Epithelial cell of umbilical artery (primary cell): Measurements from ENCODE around the gene PCDHA11. TPM values are rescaled to one million over a fixed set of nuclear protein-coding genes. Genes with fewer than 3 reads are reported as not detected.

Source experiments
- total RNA-seq: library from RNA; depleted of rRNA; stranded (reverse); fragments of >200 nt; gene quantifications from 2 replicates; pipeline ENCODE4 v1.2.3, GENCODE V29; 2014

The PCDHA11 gene, protein sequence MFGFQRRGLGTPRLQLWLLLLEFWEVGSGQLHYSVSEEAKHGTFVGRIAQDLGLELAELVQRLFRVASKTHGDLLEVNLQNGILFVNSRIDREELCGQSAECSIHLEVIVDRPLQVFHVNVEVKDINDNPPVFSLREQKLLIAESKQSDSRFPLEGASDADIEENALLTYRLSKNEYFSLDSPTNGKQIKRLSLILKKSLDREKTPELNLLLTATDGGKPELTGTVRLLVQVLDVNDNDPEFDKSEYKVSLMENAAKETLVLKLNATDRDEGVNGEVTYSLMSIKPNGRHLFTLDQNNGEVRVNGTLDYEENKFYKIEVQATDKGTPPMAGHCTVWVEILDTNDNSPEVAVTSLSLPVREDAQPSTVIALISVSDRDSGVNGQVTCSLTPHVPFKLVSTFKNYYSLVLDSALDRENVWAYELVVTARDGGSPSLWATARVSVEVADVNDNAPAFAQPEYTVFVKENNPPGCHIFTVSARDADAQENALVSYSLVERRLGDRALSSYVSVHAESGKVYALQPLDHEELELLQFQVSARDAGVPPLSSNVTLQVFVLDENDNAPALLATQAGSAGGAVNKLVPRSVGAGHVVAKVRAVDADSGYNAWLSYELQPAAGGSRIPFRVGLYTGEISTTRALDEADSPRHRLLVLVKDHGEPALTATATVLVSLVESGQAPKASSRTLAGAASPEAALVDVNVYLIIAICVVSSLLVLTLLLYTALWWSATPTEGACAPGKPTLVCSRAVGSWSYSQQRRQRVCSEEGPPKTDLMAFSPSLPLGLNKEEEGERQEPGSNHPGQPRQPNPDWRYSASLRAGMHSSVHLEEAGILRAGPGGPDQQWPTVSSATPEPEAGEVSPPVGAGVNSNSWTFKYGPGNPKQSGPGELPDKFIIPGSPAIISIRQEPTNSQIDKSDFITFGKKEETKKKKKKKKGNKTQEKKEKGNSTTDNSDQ
- total RNA-seq: under 0.01 TPM in 1 of 2 replicates, not detected in the other

GRCh38 chr5:140868721-140869554 is at the start of gene PCDHA11:
Gene PCDHA11, plus strand, starts transcription at chr5:140868957. Its CDS starts 147 bp downstream, at chr5:140869104.

DNA sequence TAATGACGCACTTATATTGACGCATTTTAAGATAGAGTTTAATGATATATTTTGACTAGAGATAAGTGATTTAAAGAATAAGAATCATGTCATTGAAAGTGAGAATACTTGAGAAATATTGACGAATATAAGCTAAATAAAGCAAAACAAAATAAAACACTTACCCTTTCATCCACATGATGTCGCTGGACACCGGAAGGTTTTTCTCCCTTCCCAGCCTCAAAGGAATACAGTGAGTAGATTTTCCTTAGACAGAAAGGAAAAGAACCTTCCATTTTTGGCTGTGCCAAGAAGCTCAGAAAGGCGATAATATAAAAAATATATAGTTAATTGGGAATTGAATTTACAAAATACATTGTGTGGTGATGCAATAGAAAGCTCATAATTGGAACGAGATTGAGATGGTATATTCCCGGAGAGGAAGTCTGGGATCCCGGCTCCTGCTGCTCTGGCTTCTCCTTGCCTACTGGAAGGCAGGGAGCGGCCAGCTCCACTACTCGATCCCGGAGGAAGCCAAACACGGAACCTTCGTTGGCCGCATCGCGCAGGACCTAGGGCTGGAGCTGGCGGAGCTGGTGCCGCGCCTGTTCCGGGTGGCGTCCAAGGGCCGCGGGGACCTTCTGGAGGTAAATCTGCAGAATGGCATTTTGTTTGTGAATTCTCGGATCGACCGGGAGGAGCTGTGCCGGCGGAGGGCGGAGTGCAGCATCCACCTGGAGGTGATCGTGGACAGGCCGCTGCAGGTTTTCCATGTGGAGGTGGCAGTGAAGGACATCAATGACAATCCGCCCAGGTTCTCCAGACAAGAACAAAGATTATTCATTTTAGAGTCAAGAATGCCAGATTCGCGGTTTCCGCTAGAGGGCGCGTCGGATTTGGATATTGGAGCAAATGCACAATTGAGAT is 47.1 kb upstream of the PCDHA11 start, which contains the start of gene PCDHA5:
PCDHA5 (plus strand) TSS at position 239 of the 906 bp plus-strand sequence.

DNA sequence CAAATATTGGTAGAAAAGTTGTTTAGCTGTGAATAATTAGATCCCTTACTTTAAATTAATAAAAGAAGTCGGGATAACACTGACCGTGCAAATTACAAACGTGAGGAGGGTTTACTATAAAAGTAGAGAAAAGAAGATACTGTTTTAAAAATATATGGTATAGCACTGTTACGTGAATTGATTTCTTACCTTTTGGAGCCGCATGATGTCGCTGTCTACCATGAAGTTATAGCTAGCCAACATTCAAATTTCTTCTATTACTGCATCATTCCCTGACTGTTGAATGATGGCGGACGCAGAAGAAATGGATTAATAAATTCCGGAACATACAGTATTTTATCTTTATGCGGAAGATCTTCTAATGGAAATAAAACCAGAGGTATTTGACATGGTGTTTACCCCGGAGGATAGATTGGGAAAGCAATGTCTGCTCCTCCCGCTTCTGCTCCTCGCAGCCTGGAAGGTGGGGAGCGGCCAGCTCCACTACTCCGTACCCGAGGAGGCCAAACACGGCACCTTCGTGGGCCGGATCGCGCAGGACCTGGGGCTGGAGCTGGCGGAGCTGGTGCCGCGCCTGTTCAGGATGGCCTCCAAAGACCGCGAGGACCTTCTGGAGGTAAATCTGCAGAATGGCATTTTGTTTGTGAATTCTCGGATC is 40.9 kb upstream of the PCDHA11 start, which contains the start of gene PCDHA6:
PCDHA6 (plus strand) TSS at position 257 of the 658 bp plus-strand sequence; CDS start at position 389, 132 bp downstream.

GRCh38 chr5:140833993-140834392 is 34.8 kb upstream of the PCDHA11 start, which contains the start of gene PCDHA7:
Gene PCDHA7, plus strand, starts transcription at chr5:140834269. Its CDS starts 115 bp downstream, at chr5:140834384.

DNA sequence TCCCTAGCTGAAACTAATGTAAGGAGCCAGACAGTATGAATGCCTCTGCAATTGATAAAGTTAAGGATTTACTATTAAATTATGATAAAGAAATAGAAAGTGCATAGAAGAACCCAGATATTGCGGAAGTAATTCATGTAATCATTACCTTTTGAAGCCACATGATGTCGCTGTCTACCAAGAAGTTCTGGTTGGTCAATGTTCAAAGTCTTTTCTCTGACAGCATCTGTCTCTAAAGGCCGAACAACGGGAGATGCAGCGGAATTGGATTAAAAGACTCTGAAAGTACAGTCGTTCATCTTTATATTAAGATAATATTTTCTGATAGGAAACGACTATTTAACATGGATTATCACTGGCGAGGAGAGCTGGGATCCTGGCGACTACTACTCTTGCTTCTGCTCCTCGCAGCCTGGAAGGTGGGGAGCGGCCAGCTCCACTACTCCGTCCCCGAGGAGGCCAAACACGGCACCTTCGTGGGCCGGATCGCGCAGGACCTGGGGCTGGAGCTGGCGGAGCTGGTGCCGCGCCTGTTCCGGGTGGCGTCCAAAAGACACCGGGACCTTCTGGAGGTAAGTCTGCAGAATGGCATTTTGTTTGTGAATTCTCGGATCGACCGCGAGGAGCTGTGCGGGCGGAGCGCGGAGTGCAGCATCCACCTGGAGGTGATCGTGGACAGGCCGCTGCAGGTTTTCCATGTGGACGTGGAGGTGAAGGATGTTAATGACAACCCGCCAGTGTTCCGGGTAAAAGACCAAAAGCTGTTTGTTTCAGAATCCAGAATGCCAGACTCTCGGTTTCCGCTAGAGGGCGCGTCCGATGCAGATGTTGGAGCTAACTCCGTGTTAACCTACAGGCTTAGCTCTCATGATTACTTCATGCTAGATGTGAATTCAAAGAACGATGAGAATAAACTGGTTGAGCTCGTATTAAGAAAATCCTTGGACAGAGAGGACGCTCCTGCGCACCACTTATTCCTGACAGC is 27.5 kb upstream of the PCDHA11 start, which contains the start of gene PCDHA8:
PCDHA8 (plus strand) TSS at position 210 of the 985 bp plus-strand sequence; CDS start at position 345, 135 bp downstream.

DNA sequence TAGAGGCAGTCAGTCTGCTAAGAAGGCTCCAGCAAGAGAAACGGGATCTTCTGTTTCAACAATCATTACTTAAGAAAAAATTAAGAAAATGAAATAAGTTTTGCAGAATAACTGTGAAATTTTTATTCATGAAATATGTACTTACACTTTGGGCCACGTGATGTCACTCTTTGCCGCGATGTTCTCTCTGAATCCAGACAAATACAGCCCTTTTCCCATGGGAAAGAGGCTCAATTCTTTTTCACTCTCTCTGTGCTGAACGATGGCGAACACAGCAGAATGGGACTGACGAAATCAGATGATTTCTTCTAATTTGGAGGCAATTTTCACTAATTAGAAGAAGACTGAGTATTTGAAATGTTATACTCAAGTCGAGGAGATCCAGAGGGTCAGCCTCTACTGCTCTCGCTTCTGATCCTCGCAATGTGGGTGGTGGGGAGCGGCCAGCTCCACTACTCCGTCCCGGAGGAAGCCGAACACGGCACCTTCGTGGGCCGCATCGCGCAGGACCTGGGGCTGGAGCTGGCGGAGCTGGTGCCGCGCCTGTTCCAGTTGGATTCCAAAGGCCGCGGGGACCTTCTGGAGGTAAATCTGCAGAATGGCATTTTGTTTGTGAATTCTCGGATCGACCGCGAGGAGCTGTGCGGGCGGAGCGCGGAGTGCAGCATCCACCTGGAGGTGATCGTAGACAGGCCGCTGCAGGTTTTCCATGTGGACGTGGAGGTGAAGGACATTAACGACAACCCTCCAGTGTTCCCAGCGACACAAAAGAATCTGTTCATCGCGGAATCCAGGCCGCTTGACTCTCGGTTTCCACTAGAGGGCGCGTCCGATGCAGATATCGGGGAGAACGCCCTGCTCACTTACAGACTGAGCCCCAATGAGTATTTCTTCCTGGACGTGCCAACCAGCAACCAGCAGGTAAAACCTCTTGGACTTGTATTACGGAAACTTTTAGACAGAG is 20.3 kb upstream of the PCDHA11 start, which contains the start of gene PCDHA9:
PCDHA9 (plus strand) TSS at position 244 of the 964 bp plus-strand sequence; CDS start at position 358, 114 bp downstream.

DNA sequence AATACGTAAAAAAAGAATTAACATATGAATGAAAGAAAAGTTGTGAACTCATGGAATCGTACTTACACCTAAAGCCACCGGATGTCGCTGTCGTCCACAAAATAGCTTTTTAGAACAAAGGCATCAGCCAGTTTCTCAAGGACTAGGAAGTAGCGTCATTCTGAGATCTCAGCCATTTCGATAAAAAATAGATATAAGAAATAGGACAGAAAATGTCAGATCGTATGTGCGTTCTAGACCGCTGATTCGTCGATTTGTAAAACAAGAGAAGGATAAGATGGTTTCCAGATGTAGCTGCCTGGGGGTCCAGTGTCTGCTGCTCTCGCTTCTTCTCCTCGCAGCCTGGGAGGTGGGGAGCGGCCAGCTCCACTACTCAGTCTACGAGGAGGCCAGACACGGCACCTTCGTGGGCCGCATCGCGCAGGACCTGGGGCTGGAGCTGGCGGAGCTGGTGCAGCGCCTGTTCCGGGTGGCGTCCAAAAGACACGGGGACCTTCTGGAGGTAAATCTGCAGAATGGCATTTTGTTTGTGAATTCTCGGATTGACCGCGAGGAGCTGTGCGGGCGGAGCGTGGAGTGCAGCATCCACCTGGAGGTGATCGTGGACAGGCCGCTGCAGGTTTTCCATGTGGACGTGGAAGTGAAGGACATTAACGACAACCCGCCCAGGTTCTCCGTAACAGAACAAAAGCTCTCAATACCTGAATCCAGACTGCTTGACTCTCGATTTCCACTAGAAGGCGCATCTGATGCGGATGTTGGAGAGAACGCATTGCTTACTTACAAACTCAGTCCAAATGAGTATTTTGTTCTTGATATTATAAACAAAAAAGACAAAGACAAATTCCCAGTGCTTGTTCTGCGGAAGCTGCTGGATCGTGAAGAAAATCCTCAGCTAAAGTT is 12.7 kb upstream of the PCDHA11 start, which contains the start of gene PCDHA10:
PCDHA10 (plus strand) TSS at position 126 of the 903 bp plus-strand sequence; CDS start at position 278, 152 bp downstream.

GRCh38 chr5:140875085-140876065 is 6.6 kb downstream of the PCDHA11 start, which contains the start of gene PCDHA12:
Gene PCDHA12, plus strand, starts transcription at chr5:140875308. Its CDS starts 165 bp downstream, at chr5:140875473.

DNA sequence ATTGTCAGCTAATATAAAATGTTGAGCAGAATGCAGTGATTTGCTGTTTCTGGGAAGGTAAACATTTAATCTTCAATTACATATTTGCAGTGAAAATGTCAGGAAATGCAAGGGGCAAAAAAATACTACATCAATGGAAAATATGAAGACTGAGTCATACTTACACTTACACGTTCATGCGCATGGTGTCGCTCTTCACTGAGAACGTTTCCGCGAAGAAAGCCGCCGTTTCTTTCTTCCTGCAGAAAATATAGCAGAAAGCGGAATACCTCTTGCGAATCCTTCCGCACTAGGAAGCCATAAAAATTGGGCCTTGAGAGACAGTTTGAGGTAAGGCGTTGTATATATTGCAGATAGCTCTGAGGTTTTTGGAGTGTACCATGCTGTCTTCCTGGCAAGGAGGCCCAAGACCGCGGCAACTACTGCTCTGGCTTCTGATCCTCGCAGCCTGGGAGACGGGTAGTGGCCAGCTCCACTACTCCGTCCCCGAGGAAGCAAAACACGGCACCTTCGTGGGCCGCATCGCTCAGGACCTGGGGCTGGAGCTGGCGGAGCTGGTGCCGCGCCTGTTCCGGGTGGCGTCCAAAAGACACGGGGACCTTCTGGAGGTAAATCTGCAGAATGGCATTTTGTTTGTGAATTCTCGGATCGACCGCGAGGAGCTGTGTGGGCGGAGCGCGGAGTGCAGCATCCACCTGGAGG is 13.3 kb downstream of the PCDHA11 start, which contains the start of gene PCDHA13:
PCDHA13 (plus strand) TSS at position 236 of the 702 bp plus-strand sequence; CDS start at position 381, 145 bp downstream.

Other genes with a start within 250 kb of the PCDHA11 start
- 1.2 and 1.6 TPM in 2 replicates for gene CD14, start 235.8 kb upstream of the PCDHA11 start, total RNA-seq
- 13.4 and 18.2 TPM in 2 replicates for gene TMCO6, start 229.5 kb upstream of the PCDHA11 start, total RNA-seq
- 44.2 and 53.6 TPM in 2 replicates for gene NDUFA2, start 221.3 kb upstream of the PCDHA11 start, total RNA-seq
- 98.4 and 109 TPM in 2 replicates for gene IK, start 221.1 kb upstream of the PCDHA11 start, total RNA-seq
- gene WDR55, start 204.1 kb upstream of the PCDHA11 start, total RNA-seq: 29.9 and 31.8 TPM in 2 replicates
- 0.15 TPM in 1 of 2 replicates, not detected in the other for gene DND1, start 195.4 kb upstream of the PCDHA11 start, total RNA-seq
- 81.9 and 89.5 TPM in 2 replicates for gene HARS1, start 177.6 kb upstream of the PCDHA11 start, total RNA-seq
- 31.8 and 40.9 TPM in 2 replicates for gene HARS2, start 177.5 kb upstream of the PCDHA11 start, total RNA-seq
- 49.7 and 59.4 TPM in 2 replicates for gene ZMAT2, start 168.5 kb upstream of the PCDHA11 start, total RNA-seq
- 0.32 TPM in 1 of 2 replicates, not detected in the other for gene PCDHA1, start 82.8 kb upstream of the PCDHA11 start, total RNA-seq
- 0.15 TPM in 1 of 2 replicates, not detected in the other for gene PCDHA2, start 74.1 kb upstream of the PCDHA11 start, total RNA-seq
- under 0.01 and 0.32 TPM in 2 replicates for gene PCDHA3, start 67.9 kb upstream of the PCDHA11 start, total RNA-seq
- gene PCDHA4, start 61.9 kb upstream of the PCDHA11 start, total RNA-seq: 0.32 and 0.61 TPM in 2 replicates
- gene PCDHA5, start 47.3 kb upstream of the PCDHA11 start, total RNA-seq: not detected in 2 replicates
- under 0.01 and 0.15 TPM in 2 replicates for gene PCDHA6, start 41.0 kb upstream of the PCDHA11 start, total RNA-seq
- 0.15 and 0.32 TPM in 2 replicates for gene PCDHA7, start 34.7 kb upstream of the PCDHA11 start, total RNA-seq
- 0.15 TPM in 1 of 2 replicates, not detected in the other for gene PCDHA8, start 27.8 kb upstream of the PCDHA11 start, total RNA-seq
- gene PCDHA9, start 20.6 kb upstream of the PCDHA11 start, total RNA-seq: under 0.01 and 0.15 TPM in 2 replicates
- under 0.01 and 0.15 TPM in 2 replicates for gene PCDHA10, start 13.1 kb upstream of the PCDHA11 start, total RNA-seq
- gene PCDHA12, start 6.4 kb downstream of the PCDHA11 start, total RNA-seq: not detected in 2 replicates
- 0.15 TPM in 1 of 2 replicates, not detected in the other for gene PCDHA13, start 13.2 kb downstream of the PCDHA11 start, total RNA-seq
- under 0.01 TPM in 1 of 2 replicates, not detected in the other for gene PCDHAC1, start 57.3 kb downstream of the PCDHA11 start, total RNA-seq
- gene PCDHAC2, start 97.5 kb downstream of the PCDHA11 start, total RNA-seq: under 0.01 and 0.30 TPM in 2 replicates
- not detected in 2 replicates for gene PCDHB1, start 182.4 kb downstream of the PCDHA11 start, total RNA-seq
- gene PCDHB2, start 225.7 kb downstream of the PCDHA11 start, total RNA-seq: under 0.01 and 0.32 TPM in 2 replicates
- gene PCDHB3, start 231.5 kb downstream of the PCDHA11 start, total RNA-seq: under 0.01 TPM in 1 of 2 replicates, not detected in the other